Stimulated activated CD4-positive, alpha-beta T cell treated with anti-CD3 and anti-CD28 coated beads, Interleukin-2, amount 100 ng/mL, for 48 hours (primary cell): Measurements from ENCODE around the gene THSD4.

ENCODE experiments used
- DNase-seq, 2 donors: peaks; one replicate each; pipeline ENCODE4 v3.0.0-alpha.2; 2020

Gene THSD4

GRCh38 chr15:71603379-71603778 lies 488.1 kb downstream of the THSD4 start:
- DNase-seq, result no peak

DNA sequence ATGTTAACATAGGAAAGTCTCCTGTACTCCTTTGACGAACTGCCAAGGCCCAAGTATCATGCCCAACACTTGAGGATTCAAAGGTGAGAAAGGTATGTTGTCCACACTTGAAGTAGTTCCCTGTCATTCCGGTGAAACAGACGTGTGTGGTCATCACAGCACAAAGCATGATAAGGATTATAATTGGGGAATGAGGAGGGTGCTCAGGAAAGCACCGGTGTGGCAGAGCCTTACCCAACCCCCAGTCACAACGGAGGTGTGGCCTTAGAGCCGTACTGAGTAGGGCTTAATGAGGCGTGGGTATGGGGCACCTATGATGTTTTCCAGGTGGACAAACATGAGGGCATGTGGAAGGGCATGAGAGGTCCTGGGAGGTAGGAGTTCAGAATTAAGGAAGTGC lies 492.1 kb downstream of the THSD4 start:
- no peak for DNase-seq

DNA sequence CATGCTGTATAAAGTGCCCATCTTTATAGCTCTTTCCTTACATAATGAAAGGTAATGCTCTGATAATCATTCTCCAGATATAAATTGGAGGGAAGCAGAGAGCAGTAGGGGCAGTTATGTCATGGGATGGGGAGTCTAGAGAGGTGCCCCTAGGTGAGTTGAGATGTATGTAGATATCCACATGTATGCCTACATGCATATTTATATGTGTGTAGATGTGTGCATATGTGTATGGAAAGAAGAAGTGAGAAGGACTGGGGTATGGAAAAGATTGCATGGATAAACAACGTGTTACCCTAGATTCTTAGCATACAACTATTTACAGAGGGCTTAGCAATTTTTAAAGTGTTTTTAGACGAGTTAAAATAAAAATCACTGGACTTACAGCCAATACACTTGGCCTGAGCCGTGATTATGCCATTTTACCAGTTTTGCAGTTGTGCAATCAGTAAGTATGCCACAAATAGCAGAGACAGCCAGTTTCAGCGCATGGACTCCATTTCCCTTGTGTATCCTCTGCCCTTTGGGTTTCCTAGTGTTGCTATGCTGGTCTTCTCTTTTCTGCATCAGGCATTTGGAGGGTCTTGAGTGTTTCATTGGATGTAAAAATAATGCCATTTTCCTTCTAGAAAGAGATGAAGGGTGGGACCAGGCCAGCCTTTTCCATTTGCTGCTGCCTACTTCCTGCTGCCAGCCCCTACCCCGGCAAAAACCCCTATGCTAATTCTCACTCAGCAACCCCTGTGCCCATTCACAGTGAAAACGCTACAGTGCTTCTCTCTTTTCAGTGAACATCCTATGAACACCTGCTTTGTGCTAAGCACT lies 495.7 kb downstream of the THSD4 start:
- no peak for DNase-seq

- DNase-seq, result no peak
Observed at GRCh38 chr15:71611553-71612396, 496.5 kb downstream of the THSD4 start.

- DNase-seq, result no peak
Observed at GRCh38 chr15:71612397-71612722, 497.1 kb downstream of the THSD4 start.

DNA sequence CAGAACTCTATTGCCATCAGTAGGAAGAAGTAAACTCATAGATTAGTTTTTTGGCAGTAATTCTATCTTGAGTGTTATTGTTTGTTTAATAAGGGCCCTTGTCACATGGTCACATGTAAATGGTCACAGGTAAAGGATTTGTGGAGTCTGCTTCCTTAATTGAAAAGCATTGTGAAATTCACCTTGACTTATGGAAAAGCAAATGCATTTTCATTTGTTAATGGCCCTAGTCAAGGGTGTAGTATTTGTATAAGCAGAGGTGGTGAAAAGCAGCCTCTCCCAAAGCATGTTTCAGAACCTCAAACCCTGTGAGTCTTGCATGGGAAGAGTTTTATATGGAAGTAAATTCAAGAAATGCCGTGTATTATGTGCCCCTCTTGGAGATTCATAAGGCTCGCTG lies 497.6 kb downstream of the THSD4 start:
- no peak for DNase-seq

DNA sequence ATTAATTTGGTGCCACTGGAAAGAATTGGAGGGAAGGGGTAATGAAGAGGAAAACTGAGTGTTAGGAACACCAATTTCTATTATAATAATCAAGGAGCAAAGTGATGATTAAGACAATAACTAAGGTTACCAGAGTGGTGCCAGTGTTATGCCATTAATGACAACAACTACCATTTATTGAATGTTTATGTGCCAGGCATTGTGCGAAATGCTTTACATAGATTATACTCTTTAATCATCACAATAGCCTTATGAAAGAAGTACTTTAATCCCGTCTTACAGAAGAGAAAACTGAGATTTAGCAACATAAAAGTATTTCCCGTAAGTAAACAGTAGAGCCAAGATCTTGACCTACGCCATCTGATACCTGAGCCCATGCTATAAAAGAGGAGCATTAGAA lies 507.8 kb downstream of the THSD4 start:
- no peak for DNase-seq

- no peak for DNase-seq
Observed at GRCh38 chr15:71626596-71627088, 511.4 kb downstream of the THSD4 start.

DNA sequence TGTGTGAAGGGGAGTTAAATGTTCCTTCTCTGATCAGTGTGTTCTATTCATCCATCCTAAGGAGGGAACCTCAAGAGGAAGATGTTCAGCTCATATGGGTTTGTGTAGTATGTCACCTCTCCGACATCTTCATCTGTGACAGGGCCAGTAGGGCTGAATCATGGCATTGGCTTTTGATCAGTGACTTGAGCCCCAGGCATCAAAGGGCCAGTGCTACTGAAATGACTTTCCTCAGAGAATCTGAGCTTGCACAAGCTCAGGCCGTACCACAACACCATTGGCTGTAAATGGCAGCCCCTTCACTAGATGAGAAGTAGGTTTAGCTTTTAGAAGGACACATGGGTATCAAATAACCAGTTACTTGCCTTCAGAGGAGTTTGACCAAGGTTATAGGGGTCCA lies 511.9 kb downstream of the THSD4 start:
- DNase-seq, result no peak

DNA sequence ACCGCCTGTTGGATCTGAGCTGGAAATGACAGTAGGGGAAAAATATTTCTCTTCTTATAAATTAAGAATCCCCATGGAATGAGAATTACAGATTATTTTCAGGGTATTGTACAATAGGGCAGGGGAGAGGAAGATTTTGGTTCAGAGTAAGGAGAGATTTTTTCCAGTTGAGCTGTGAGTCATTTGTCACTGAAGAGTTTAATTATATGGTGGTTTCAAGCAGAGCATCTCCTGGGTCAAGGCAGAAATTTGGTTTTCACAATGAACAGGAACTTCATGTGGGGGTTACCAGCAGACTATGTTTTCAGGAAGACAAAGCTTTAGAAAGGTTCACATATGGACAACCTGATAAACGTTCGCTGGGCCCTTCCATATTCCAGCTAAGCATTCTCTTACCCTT lies 512.3 kb downstream of the THSD4 start:
- no peak for DNase-seq

GRCh38 chr15:71628988-71629770 lies 513.9 kb downstream of the THSD4 start:
- DNase-seq, result no peak

DNA sequence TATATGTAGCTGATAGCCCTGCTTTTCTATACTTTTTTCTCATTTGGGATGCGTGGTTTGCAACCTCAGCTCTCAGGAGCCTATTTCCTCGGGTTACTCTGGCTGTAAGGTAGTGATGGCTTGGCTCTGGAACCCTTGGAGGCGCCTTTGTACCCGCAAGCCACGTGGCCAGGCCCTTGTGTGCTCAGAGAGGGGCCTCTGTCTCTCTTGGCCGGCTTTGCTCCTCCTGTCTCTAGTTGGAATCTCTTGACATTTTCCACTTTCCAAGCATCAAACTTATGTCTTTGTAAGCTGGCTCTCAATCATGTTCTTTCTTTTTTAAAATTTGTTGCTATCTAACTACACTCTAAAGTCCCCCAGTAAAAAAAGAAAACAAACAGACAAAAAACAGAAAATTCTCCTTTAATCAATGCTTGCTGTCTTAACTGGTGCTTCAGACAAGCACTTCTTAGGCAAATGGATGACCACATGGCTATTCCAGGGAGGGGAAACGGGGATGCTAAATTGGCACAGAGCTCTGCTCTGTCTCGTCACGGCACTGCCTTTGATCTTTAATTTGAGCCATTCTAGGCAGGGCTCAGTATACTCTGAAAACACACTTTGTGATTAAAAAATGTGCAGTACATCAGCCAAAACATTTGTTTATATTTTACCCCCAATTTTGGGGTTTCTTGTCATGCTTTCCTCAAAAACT lies 514.7 kb downstream of the THSD4 start:
- no peak for DNase-seq

- DNase-seq, result no peak
Observed at GRCh38 chr15:71630475-71630809, 515.2 kb downstream of the THSD4 start.

DNA sequence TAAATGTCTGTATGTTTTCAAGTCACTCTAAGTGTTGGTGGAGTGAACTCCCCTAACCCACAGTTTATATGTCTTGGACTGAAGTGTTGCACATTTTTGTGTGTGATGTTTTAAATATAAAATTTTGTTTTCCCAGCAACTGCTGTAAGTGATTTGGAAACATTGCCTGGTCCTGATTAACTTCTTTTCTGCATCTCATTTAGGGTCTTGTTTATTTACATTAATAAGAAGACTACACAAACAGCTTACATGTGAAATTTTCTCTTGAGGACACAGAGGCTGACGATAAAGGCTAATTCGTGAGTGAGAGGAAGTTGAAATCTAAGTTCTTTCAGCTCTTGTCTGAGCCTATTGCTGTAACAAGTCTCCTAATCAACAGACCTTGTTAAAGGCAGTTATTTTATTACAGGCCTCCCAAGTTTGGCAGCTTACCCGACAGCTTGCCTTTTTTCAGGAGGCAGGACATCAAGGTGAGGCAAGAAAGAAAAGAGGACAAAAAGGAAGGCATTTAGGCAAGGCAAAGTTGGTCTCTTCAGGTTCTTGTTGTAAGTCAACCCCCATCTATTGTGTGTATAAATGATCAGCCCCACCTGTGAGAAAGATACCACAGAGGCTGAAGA lies 517.4 kb downstream of the THSD4 start:
- no peak for DNase-seq

DNA sequence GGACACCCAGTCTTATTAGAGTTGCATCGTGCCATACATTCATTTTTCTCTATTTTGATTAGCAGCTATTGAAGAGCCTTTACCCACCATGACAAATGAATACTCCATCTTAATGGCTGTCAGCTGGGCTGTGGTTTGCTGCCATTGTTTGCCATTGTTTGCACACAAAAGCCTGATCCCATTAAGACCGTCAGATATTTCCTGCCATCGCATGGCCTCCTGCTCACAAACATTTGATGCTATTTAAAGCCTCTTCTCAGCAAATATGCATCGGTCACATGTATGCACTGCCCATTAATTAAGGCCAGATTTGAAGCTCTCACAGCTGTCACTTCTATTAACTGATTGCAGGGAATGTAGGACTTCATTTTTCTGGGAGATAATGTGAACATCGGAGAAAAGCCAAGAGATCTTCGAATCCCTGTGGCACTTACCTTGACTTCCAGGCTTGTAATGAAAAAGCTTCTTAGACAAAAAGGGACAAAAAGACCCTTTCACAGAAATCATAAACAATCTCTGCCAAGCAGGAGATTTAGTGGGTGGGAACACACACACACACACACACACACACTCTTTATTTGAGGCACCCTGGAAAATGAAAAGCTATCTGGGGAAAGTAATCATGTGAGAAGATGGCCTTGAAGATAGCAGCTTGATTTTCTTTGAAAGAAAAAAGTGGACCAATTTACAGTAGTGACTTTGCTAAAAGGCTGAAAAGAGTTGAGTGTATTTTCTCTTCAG lies 519.7 kb downstream of the THSD4 start:
- DNase-seq, result no peak

DNA sequence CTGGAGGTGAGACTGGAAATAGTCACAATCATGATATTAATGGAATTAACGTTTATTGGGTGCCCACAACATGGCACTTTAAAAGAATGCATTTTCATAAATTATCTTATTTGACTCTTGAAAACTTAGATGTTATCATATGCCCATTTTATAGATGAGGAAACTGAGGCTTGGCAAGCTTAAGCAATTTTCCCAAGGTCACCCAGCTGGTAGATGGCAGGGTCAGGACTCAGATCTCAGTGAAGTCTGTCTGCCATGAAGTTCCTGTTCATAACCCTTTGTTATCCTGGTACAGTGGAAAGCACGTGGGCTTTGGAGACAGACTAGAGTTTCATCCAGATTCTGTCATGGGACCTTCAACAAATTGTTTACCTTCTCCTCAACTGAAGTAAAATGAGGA lies 520.5 kb downstream of the THSD4 start:
- no peak for DNase-seq

GRCh38 chr15:71638876-71639275 lies 523.6 kb downstream of the THSD4 start:
- no peak for DNase-seq

DNA sequence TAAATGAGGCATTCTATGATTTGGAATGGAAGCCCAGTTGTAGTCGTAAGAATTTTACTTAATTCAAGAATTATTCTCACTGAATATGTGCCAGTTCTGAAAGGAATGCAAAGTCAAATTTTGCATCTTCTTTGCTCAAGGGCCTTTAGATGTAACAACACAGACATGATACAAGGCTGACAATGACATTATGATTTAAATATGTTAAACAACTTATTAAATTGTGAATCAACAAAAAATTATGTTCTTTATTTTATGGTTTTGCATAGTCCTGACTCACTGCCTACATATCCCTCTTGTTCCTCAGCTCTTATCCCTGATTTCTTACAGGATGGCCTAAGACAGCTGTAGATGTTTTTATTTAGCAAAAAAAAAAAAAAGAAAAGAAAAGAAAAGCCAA lies 524.2 kb downstream of the THSD4 start:
- no peak for DNase-seq

- no peak for DNase-seq
Observed at GRCh38 chr15:71643918-71644317, 528.6 kb downstream of the THSD4 start.

DNA sequence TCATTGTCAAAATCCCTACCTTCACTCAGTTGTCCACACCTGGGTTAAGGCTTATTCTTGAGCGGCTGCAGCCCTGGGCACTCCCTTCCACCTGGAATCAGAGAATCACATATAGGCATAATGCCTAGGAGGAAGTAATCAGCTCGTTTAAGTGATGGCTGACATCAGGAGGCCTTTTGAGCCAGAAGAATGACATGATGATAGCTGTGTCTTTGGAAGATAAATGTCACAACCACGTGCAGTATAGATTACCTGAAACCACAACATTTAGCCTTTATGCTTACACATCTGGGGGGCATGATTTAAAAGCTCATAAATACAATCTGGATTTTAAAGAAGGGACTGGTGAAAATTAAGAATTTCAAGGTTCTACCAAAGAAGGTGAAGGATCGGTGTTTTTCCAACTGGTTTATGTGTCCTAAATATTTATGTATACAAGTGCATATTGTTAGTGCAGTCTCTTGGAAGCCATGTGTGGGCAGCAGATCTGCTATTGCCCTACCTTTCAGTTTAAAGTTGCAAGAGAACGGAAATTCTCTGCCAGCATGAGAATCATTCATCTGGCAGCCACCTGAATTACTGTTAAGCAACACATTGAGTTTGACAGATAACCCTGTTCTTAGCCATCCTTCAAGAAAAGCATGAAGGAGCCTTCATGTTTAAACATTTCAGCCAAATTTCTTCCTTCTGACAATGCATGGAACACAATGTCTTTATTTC lies 531.7 kb downstream of the THSD4 start:
- no peak for DNase-seq

DNA sequence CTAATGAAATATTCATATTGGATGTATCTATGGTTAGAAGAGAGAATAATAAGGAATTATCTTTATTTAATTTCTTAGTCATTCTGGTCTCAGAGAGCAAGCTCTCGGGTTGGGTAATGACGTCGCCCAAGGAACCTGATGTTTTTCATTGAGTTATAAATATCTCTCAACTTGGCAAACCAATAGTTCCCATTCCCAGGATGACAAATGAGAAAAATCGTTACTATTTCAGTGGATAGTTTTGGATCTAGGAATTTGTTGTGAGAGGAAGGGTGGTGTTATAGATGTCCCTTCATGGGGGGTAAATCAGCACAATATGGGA lies 532.2 kb downstream of the THSD4 start:
- DNase-seq, result no peak
